K562 (cell line): ENCODE results near the gene OCA2. TPM values are rescaled to one million over a fixed set of nuclear protein-coding genes. Genes with fewer than 3 reads are reported as not detected.

Experiments used
- LARP7 ChIP-seq: fragments of 450-650 bp; IDR thresholded peaks from 2 replicates; pipeline ENCODE4 v1.6.1; 2016
- MCM3 ChIP-seq: fragments of 450-650 bp; IDR thresholded peaks from 2 replicates; pipeline ENCODE4 v1.6.1; 2016
- NELFE ChIP-seq: IDR thresholded peaks from 2 replicates; pipeline ENCODE4 v1.6.1; 2011; ENCODE audit warnings: mild to moderate bottlenecking; ENCODE audit not compliant: insufficient read depth, insufficient read length
- SMARCA4 ChIP-seq: fragments of 450-650 bp; IDR thresholded peaks from 2 replicates; pipeline ENCODE4 v1.6.1; 2016
- TCF7L2 ChIP-seq: fragments of 150-350 bp; IDR thresholded peaks from 2 replicates; pipeline ENCODE4 v1.6.1; 2016; ENCODE audit warnings: low read depth, mild to moderate bottlenecking, low read length, moderate library complexity
- TFAM ChIP-seq: fragments of 250-450 bp; sonication (Bioruptor Pico); conservative IDR thresholded peaks from 2 replicates; pipeline ENCODE4 v1.5.0; 2021; ENCODE audit warnings: mild to moderate bottlenecking, moderate library complexity
- ZNF140 ChIP-seq: fragments of 250-450 bp; sonication (Bioruptor Pico); IDR thresholded peaks from 2 replicates; pipeline ENCODE4 v1.8.0; 2021; ENCODE audit warnings: moderate library complexity, mild to moderate bottlenecking, inconsistent platforms
- ZNF232 ChIP-seq: sonication (generic); formaldehyde crosslinking; IDR thresholded peaks from 2 replicates; pipeline ENCODE4 v1.8.0; 2022; ENCODE audit warnings: mild to moderate bottlenecking, missing genetic modification reagents
- ZNF507 ChIP-seq: conservative IDR thresholded peaks from 2 replicates; pipeline ENCODE4 v1.6.1; 2017; ENCODE audit warnings: missing genetic modification characterization, missing compliant biosample characterization
- ZNF766 ChIP-seq: fragments of 200-800 bp; sonication (Bioruptor generic); conservative IDR thresholded peaks from 2 replicates; pipeline ENCODE4 v1.6.1; 2016; ENCODE audit warnings: missing genetic modification characterization, missing compliant biosample characterization
- ZNF785 ChIP-seq: fragments of 250-450 bp; sonication (Bioruptor Pico); IDR thresholded peaks from 2 replicates; pipeline ENCODE4 v1.4.0; 2020; ENCODE audit warnings: mild to moderate bottlenecking
- polyA plus RNA-seq, 8 experiments: library from polyadenylated mRNA; depleted of rRNA in 4 of 8; stranded (reverse) in 5 of 8; unstranded in 3 of 8; fragments of >200 nt; fragmentation: Nextera tagmentation in 2 of 8; fragmentation: Illumina TruSeq in 1 of 8; extraction: Ambion mirVana in 2 of 8; extraction: Trizol in 1 of 8; gene quantifications; 2 replicates each; pipeline versions ENCODE4 v1.2.1 to v1.2.3, GENCODE V29; 2011 to 2014; ENCODE audit warnings: inconsistent platforms in 1 of 8, missing spikeins in 1 of 8
- total RNA-seq, 7 experiments: library from RNA; depleted of rRNA in 6 of 7; stranded (reverse); fragments of >200 nt in 6 of 7; fragmentation: Illumina TruSeq in 2 of 7; extraction: Trizol in 2 of 7; gene quantifications; 2 replicates each; pipeline versions ENCODE4 v1.2.1 to v1.2.3, GENCODE V29; 2011 to 2021; ENCODE audit warnings: low replicate concordance in 1 of 7
- TF ChIP-seq, protein P1 (sequence below): sonication (generic); formaldehyde crosslinking; IDR thresholded peaks from 2 replicates; pipeline ENCODE4 v1.9.0; 2022; ENCODE audit warnings: mild to moderate bottlenecking, missing genetic modification reagents
- TF ChIP-seq, protein P2 (sequence below): fragments of 250-450 bp; sonication (Bioruptor Pico); IDR thresholded peaks from 2 replicates; pipeline ENCODE4 v1.5.0; 2021; ENCODE audit warnings: mild to moderate bottlenecking, borderline replicate concordance

Gene OCA2
- total and polyA plus RNA-seq, 9 of the 15 experiments (the other 6 are each of a cell fraction or from before 2014, with no cell fraction given) = 0.07 to 0.59 (median 0.17) TPM; not detected in 1

DNA sequence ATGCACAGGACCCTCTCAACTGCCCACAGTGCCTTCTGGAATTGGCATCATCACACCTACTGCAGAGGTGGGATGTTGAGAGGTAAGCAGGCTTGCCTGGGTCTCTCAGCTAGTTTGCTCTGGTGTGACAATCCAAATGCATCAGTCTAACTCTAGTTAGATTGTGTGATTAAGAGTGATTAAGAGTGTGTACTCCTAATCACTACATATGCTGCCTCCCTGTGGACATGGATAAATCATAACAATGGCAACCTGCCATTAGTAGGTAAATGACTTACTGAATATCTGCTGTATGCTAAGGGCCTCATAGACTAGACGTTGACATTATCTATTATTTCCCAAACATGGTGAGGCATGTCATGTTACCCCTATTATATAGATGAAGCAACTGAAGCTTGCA lies 342.1 kb downstream of the OCA2 start (continued):
- TF ChIP-seq, protein P1, sequence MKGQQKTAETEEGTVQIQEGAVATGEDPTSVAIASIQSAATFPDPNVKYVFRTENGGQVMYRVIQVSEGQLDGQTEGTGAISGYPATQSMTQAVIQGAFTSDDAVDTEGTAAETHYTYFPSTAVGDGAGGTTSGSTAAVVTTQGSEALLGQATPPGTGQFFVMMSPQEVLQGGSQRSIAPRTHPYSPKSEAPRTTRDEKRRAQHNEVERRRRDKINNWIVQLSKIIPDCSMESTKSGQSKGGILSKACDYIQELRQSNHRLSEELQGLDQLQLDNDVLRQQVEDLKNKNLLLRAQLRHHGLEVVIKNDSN (CRISPR knock-in tag) = no peak
- TF ChIP-seq ZNF766 (CRISPR knock-in tag) (no peak), TFAM (CRISPR knock-in tag) (no peak), ZNF507 (tag) (no peak), SMARCA4 (no peak), LARP7 (no peak), MCM3 (no peak), ZNF785 (CRISPR knock-in tag) (no peak), NELFE (no peak), TCF7L2 (no peak), ZNF140 (no peak), ZNF232 (CRISPR knock-in tag) (no peak)
- TF ChIP-seq, protein P2, sequence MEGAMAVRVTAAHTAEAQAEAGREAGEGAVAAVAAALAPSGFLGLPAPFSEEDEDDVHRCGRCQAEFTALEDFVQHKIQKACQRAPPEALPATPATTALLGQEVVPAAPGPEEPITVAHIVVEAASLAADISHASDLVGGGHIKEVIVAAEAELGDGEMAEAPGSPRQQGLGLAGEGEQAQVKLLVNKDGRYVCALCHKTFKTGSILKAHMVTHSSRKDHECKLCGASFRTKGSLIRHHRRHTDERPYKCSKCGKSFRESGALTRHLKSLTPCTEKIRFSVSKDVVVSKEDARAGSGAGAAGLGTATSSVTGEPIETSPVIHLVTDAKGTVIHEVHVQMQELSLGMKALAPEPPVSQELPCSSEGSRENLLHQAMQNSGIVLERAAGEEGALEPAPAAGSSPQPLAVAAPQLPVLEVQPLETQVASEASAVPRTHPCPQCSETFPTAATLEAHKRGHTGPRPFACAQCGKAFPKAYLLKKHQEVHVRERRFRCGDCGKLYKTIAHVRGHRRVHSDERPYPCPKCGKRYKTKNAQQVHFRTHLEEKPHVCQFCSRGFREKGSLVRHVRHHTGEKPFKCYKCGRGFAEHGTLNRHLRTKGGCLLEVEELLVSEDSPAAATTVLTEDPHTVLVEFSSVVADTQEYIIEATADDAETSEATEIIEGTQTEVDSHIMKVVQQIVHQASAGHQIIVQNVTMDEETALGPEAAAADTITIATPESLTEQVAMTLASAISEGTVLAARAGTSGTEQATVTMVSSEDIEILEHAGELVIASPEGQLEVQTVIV (CRISPR knock-in tag) = no peak
